ENCODE results near the gene TCF7L2.

TCF7L2 gene

DNA sequence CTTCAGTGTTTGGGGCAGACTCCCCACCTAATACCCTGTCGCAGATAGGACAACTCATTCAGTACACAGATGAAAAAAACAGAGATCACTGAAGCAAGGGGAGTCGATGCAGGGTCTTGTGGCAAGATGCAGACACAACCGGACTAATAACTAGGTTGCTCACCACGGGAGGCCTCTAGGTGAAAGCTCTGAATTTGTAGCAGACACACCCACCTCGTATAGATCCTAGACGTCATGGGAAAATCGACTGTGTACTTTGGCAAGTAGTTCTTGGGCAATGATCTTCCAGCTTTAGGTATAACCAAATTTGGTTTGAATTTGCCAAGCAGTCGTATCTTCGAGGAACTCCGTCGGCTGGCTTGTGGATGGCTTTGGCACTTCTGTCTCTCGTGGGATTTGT, 88.1 kb downstream of the TCF7L2 start:
- Histone ChIP-seq H3K4me2 (ENCODE audit: low read length) (no peak overlapping the region), H3K36me3 (ENCODE audit: control insufficient read depth, low read length) (no peaks in the 10 kb centered on the region), H3K27ac (ENCODE audit: low read depth, low read length) (no peak overlapping the region), H4K20me1 (ENCODE audit: control insufficient read depth, insufficient read depth, low read depth, low read length) (no peaks in the 10 kb centered on the region), H3K4me1 (ENCODE audit: control insufficient read depth, low read length) (no peaks in the 10 kb centered on the region), H3F3A (ENCODE audit: control insufficient read depth, insufficient read depth) (no peaks in the 10 kb centered on the region), H3K9me3 (ENCODE audit: control insufficient read depth, insufficient read depth, low read length) (no peaks in the 10 kb centered on the region), H3K79me2 (ENCODE audit: control insufficient read depth, low read length) (no peaks in the 10 kb centered on the region), H3K9me2 (replicated peaks; ENCODE audit: control insufficient read depth, low read length) (no peaks in the 10 kb centered on the region), H3K27me3 (ENCODE audit: control insufficient read depth, low read length) (no peaks in the 10 kb centered on the region), H3K4me3 (ENCODE audit: low read length) (no peak overlapping the region)
- TF ChIP-seq, protein P1, sequence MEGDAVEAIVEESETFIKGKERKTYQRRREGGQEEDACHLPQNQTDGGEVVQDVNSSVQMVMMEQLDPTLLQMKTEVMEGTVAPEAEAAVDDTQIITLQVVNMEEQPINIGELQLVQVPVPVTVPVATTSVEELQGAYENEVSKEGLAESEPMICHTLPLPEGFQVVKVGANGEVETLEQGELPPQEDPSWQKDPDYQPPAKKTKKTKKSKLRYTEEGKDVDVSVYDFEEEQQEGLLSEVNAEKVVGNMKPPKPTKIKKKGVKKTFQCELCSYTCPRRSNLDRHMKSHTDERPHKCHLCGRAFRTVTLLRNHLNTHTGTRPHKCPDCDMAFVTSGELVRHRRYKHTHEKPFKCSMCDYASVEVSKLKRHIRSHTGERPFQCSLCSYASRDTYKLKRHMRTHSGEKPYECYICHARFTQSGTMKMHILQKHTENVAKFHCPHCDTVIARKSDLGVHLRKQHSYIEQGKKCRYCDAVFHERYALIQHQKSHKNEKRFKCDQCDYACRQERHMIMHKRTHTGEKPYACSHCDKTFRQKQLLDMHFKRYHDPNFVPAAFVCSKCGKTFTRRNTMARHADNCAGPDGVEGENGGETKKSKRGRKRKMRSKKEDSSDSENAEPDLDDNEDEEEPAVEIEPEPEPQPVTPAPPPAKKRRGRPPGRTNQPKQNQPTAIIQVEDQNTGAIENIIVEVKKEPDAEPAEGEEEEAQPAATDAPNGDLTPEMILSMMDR (IDR thresholded peaks at IDR 0.05; ENCODE audit: low read depth, low read length, poor library complexity, severe bottlenecking): no peak

DNA sequence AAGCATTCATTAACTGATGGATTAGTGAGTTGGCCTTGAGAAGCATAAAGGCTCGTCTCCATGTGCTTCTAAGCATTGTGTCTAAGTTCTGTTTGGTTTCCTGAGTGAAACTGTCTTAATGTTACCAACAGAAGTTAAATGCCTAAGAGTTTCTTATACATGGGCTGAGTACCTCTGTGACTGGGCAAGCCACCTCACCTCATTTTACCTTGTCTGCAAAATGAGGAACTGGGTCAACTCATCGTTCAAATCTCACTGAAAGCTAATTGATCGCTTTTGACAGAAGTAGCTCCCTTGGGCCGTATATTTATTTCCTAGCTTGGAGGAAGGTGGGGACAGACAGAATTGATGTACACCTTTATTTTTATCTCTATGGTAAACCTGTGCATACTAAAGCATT, 88.9 kb downstream of the TCF7L2 start:
- Histone ChIP-seq H3K9me2 (replicated peaks; ENCODE audit: control insufficient read depth, low read length) (no peaks in the 10 kb centered on the region), H3K4me1 (ENCODE audit: control insufficient read depth, low read length) (no peaks in the 10 kb centered on the region), H3K4me2 (ENCODE audit: low read length) (no peak overlapping the region), H3F3A (ENCODE audit: control insufficient read depth, insufficient read depth) (no peaks in the 10 kb centered on the region), H3K27me3 (ENCODE audit: control insufficient read depth, low read length) (no peaks in the 10 kb centered on the region), H3K27ac (ENCODE audit: low read depth, low read length) (no peak overlapping the region), H4K20me1 (ENCODE audit: control insufficient read depth, insufficient read depth, low read depth, low read length) (no peaks in the 10 kb centered on the region), H3K36me3 (ENCODE audit: control insufficient read depth, low read length) (no peaks in the 10 kb centered on the region), H3K9me3 (ENCODE audit: control insufficient read depth, insufficient read depth, low read length) (no peaks in the 10 kb centered on the region), H3K79me2 (ENCODE audit: control insufficient read depth, low read length) (no peaks in the 10 kb centered on the region), H3K4me3 (ENCODE audit: low read length) (no peak overlapping the region)
- TF ChIP-seq, protein P1 (IDR thresholded peaks at IDR 0.05; ENCODE audit: low read depth, low read length, poor library complexity, severe bottlenecking): no peak
- no peak for TF ChIP-seq EZH2phosphoT487 (IDR thresholded peaks at IDR 0.05; ENCODE audit: borderline replicate concordance, low read length)

DNA sequence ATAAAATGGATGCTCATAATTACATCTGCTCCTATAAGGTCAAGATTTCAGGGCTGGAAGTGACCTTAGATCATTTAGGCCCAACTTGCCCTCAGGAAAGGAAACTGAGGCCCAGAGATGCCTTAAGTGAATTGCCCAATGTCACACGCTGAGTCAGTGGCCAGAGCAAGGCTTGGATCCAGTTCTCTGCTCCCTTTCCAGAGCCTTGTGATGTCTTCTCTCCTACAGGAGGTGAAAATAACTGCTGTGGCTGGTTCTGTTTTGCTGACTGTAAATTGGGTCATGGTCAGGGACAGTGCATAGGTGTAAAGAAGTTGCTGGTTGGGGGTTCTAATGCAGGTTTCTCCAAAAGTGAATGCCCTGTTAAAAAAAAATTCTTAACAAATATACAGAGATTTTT, 91.3 kb downstream of the TCF7L2 start:
- no peaks in the 10 kb centered on the region for H3K9me2 ChIP-seq (replicated peaks; ENCODE audit: control insufficient read depth, low read length)
- H3K36me3 ChIP-seq (ENCODE audit: control insufficient read depth, low read length): no peaks in the 10 kb centered on the region
- no peaks in the 10 kb centered on the region for H3K79me2 ChIP-seq (ENCODE audit: control insufficient read depth, low read length)
- no peaks in the 10 kb centered on the region for H3K27me3 ChIP-seq (ENCODE audit: control insufficient read depth, low read length)
- H3K4me1 ChIP-seq (ENCODE audit: control insufficient read depth, low read length): no peaks in the 10 kb centered on the region
- TF ChIP-seq, protein P1 (IDR thresholded peaks at IDR 0.05; ENCODE audit: low read depth, low read length, poor library complexity, severe bottlenecking): no peak
- no peak for TF ChIP-seq EZH2phosphoT487 (IDR thresholded peaks at IDR 0.05; ENCODE audit: borderline replicate concordance, low read length)
- H3K4me3 ChIP-seq (ENCODE audit: low read length): no peak overlapping the region
- H3K9me3 ChIP-seq (ENCODE audit: control insufficient read depth, insufficient read depth, low read length): no peaks in the 10 kb centered on the region
- H3K4me2 ChIP-seq (ENCODE audit: low read length): no peak overlapping the region
- no peaks in the 10 kb centered on the region for H4K20me1 ChIP-seq (ENCODE audit: control insufficient read depth, insufficient read depth, low read depth, low read length)
- no peak overlapping the region for H3K27ac ChIP-seq (ENCODE audit: low read depth, low read length)
- no peaks in the 10 kb centered on the region for H3F3A ChIP-seq (ENCODE audit: control insufficient read depth, insufficient read depth)

All from DOHH2 (cell line).